Osteocyte (in vitro differentiated cells): Measurements from ENCODE around the gene PLA2R1. TPM values are rescaled to one million over a fixed set of nuclear protein-coding genes. Genes with fewer than 3 reads are reported as not detected.

Experiments
- DNase-seq: peaks from one replicate; pipeline ENCODE4 v3.0.0; 2021; ENCODE audit warnings: mixed read lengths; ENCODE audit not compliant: unreplicated experiment; ENCODE audit errors: extremely low spot score
- H3K27ac Mint-ChIP-seq: one replicate; pipeline ENCODE4 v1.8.0; 2021; ENCODE audit warnings: mild to moderate bottlenecking, mixed read lengths; ENCODE audit not compliant: unreplicated experiment
- H3K27me3 Mint-ChIP-seq: one replicate; pipeline ENCODE4 v1.8.0; 2021; ENCODE audit warnings: mixed read lengths; ENCODE audit not compliant: unreplicated experiment
- H3K36me3 Mint-ChIP-seq: one replicate; pipeline ENCODE4 v1.8.0; 2021; ENCODE audit warnings: mixed read lengths; ENCODE audit not compliant: unreplicated experiment
- H3K4me1 Mint-ChIP-seq: one replicate; pipeline ENCODE4 v1.8.0; 2021; ENCODE audit warnings: mixed read lengths; ENCODE audit not compliant: unreplicated experiment
- H3K4me3 Mint-ChIP-seq: one replicate; pipeline ENCODE4 v1.8.0; 2021; ENCODE audit warnings: mild to moderate bottlenecking, moderate library complexity, mixed read lengths; ENCODE audit not compliant: unreplicated experiment
- H3K9me3 Mint-ChIP-seq: one replicate; pipeline ENCODE4 v1.8.0; 2021; ENCODE audit warnings: mixed read lengths; ENCODE audit not compliant: unreplicated experiment
- total RNA-seq: library from RNA; stranded (reverse); gene quantifications from 2 replicates; pipeline ENCODE4 v1.2.1, GENCODE V29; 2021
- TF ChIP-seq, protein P1 (sequence below): fragments of 200-600 bp; sonication (generic); IDR thresholded peaks from 2 replicates; pipeline ENCODE4 v1.5.0; 2021; ENCODE audit warnings: antibody characterized with exemption, mild to moderate bottlenecking, moderate library complexity

Gene PLA2R1
- total RNA-seq, 1 donor from 2014 or later = 78.9 TPM

- Mint-ChIP-seq H3K36me3 (peaks cover 46% of the 10 kb centered on the region), H3K27ac (no peak overlapping the region), H3K4me1 (no peaks in the 10 kb centered on the region), H3K9me3 (no peaks in the 10 kb centered on the region), H3K27me3 (no peaks in the 10 kb centered on the region), H3K4me3 (no peak overlapping the region)
- DNase-seq = no peak
- TF ChIP-seq, protein P1, sequence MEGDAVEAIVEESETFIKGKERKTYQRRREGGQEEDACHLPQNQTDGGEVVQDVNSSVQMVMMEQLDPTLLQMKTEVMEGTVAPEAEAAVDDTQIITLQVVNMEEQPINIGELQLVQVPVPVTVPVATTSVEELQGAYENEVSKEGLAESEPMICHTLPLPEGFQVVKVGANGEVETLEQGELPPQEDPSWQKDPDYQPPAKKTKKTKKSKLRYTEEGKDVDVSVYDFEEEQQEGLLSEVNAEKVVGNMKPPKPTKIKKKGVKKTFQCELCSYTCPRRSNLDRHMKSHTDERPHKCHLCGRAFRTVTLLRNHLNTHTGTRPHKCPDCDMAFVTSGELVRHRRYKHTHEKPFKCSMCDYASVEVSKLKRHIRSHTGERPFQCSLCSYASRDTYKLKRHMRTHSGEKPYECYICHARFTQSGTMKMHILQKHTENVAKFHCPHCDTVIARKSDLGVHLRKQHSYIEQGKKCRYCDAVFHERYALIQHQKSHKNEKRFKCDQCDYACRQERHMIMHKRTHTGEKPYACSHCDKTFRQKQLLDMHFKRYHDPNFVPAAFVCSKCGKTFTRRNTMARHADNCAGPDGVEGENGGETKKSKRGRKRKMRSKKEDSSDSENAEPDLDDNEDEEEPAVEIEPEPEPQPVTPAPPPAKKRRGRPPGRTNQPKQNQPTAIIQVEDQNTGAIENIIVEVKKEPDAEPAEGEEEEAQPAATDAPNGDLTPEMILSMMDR = no peak
Observed at GRCh38 chr2:159988412-159988970, 73.9 kb downstream of the PLA2R1 start.

DNA sequence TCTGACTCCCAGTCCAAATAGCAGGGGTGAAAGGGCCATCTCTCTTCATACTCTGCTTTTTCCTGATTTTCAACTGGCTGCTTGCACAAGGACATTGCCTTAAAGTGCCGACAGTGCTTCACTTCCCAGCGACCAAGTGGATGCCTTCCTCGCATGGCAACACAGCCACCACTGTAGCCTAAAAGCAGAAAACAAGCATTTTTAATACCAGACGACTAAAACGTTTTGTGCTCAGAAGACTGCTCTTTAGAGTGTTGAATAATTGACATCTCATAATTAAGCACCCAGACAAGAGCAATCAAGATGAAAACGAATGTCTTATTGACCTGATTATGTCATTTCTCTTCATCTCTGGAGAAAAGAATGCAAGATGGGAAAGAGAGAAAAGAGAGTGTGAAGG, 75.2 kb downstream of the PLA2R1 start:
- no peak for DNase-seq
- Mint-ChIP-seq H3K4me1 (peaks cover 10% of the 10 kb centered on the region), H3K9me3 (no peaks in the 10 kb centered on the region), H3K4me3 (no peak overlapping the region), H3K36me3 (peaks cover 57% of the 10 kb centered on the region), H3K27me3 (no peaks in the 10 kb centered on the region), H3K27ac (no peak overlapping the region)
- TF ChIP-seq, protein P1 = no peak

GRCh38 chr2:159985656-159986055, 76.8 kb downstream of the PLA2R1 start:
- DNase-seq = no peak
- Mint-ChIP-seq H3K9me3 (no peaks in the 10 kb centered on the region), H3K4me1 (peaks cover 13% of the 10 kb centered on the region), H3K27me3 (no peaks in the 10 kb centered on the region), H3K4me3 (no peak overlapping the region), H3K27ac (no peak overlapping the region), H3K36me3 (peaks cover 68% of the 10 kb centered on the region)
- TF ChIP-seq, protein P1 = no peak

GRCh38 chr2:159984034-159984433, 78.4 kb downstream of the PLA2R1 start:
- no peak overlapping the region for H3K4me3 Mint-ChIP-seq
- TF ChIP-seq, protein P1 = no peak
- no peak for DNase-seq
- H3K9me3 Mint-ChIP-seq = no peaks in the 10 kb centered on the region
- H3K27me3 Mint-ChIP-seq = no peaks in the 10 kb centered on the region
- H3K27ac Mint-ChIP-seq = no peak overlapping the region
- H3K4me1 Mint-ChIP-seq = peaks cover 13% of the 10 kb centered on the region
- peaks cover 74% of the 10 kb centered on the region for H3K36me3 Mint-ChIP-seq

- TF ChIP-seq, protein P1 = no peak
- peaks cover 74% of the 10 kb centered on the region for H3K36me3 Mint-ChIP-seq
- peaks cover 13% of the 10 kb centered on the region for H3K4me1 Mint-ChIP-seq
- no peak for DNase-seq
- no peak overlapping the region for H3K4me3 Mint-ChIP-seq
- H3K9me3 Mint-ChIP-seq = no peaks in the 10 kb centered on the region
- no peaks in the 10 kb centered on the region for H3K27me3 Mint-ChIP-seq
- no peak overlapping the region for H3K27ac Mint-ChIP-seq
Observed at GRCh38 chr2:159982842-159983785, 79.3 kb downstream of the PLA2R1 start.
